ENCODE results near the gene CLMN. TPM values are rescaled to one million over a fixed set of nuclear protein-coding genes. Genes with fewer than 3 reads are reported as not detected.

The CLMN gene
- total RNA-seq, 1 donor from 2014 or later = 117 TPM

GRCh38 chr14:95185767-95186392 lies 133.8 kb downstream of the CLMN start:
- Mint-ChIP-seq H3K36me3 (peaks cover 55% of the 10 kb centered on the region), H3K9me3 (peaks cover 12% of the 10 kb centered on the region), H3K4me1 (peaks cover 24% of the 10 kb centered on the region), H3K4me3 (no peak overlapping the region), H3K27ac (peak overlapping the region; percentile 56), H3K27me3 (ENCODE audit: low read depth) (no peaks in the 10 kb centered on the region)
- no peak for DNase-seq (ENCODE audit: low spot score in 2 of 2, unreplicated experiment in 2 of 2)
- TF ChIP-seq CTCF (IDR thresholded peaks at IDR 0.05; ENCODE audit: unreplicated experiment) = no peak

- no peaks in the 10 kb centered on the region for H3K27me3 Mint-ChIP-seq (ENCODE audit: low read depth)
- peaks cover 12% of the 10 kb centered on the region for H3K9me3 Mint-ChIP-seq
- no peak overlapping the region for H3K4me3 Mint-ChIP-seq
- H3K4me1 Mint-ChIP-seq = peaks cover 22% of the 10 kb centered on the region
- H3K27ac Mint-ChIP-seq = peak overlapping the region; percentile 56
- no peak for DNase-seq (ENCODE audit: low spot score in 2 of 2, unreplicated experiment in 2 of 2)
- H3K36me3 Mint-ChIP-seq = peaks cover 54% of the 10 kb centered on the region
- no peak for TF ChIP-seq CTCF (IDR thresholded peaks at IDR 0.05; ENCODE audit: unreplicated experiment)
Observed at GRCh38 chr14:95185033-95185766, 134.5 kb downstream of the CLMN start.

GRCh38 chr14:95184413-95184790 lies 135.3 kb downstream of the CLMN start:
- H3K27ac Mint-ChIP-seq = no peak overlapping the region
- no peak for TF ChIP-seq CTCF (IDR thresholded peaks at IDR 0.05; ENCODE audit: unreplicated experiment)
- peaks cover 49% of the 10 kb centered on the region for H3K36me3 Mint-ChIP-seq
- H3K27me3 Mint-ChIP-seq (ENCODE audit: low read depth) = no peaks in the 10 kb centered on the region
- peaks cover 9% of the 10 kb centered on the region for H3K9me3 Mint-ChIP-seq
- DNase-seq (ENCODE audit: low spot score in 2 of 2, unreplicated experiment in 2 of 2) = no peak
- H3K4me3 Mint-ChIP-seq = no peak overlapping the region
- peaks cover 16% of the 10 kb centered on the region for H3K4me1 Mint-ChIP-seq

- DNase-seq (ENCODE audit: low spot score in 2 of 2, unreplicated experiment in 2 of 2) = no peak
- Mint-ChIP-seq H3K36me3 (peaks cover 46% of the 10 kb centered on the region), H3K27ac (no peak overlapping the region), H3K27me3 (ENCODE audit: low read depth) (no peaks in the 10 kb centered on the region), H3K4me3 (no peak overlapping the region), H3K4me1 (peaks cover 15% of the 10 kb centered on the region), H3K9me3 (peaks cover 8% of the 10 kb centered on the region)
- TF ChIP-seq CTCF (IDR thresholded peaks at IDR 0.05; ENCODE audit: unreplicated experiment) = no peak
Observed at GRCh38 chr14:95183532-95184412, 135.9 kb downstream of the CLMN start.

GRCh38 chr14:95183082-95183481 lies 136.6 kb downstream of the CLMN start:
- Mint-ChIP-seq H3K4me3 (no peak overlapping the region), H3K4me1 (peaks cover 15% of the 10 kb centered on the region), H3K27me3 (ENCODE audit: low read depth) (no peaks in the 10 kb centered on the region), H3K36me3 (peaks cover 41% of the 10 kb centered on the region), H3K9me3 (peaks cover 2% of the 10 kb centered on the region), H3K27ac (no peak overlapping the region)
- TF ChIP-seq CTCF (IDR thresholded peaks at IDR 0.05; ENCODE audit: unreplicated experiment) = no peak
- no peak for DNase-seq (ENCODE audit: low spot score in 2 of 2, unreplicated experiment in 2 of 2)

Data from mesothelial cell of epicardium (in vitro differentiated cells).